SK-N-MC (cell line): ENCODE measurements around the gene WDR88.

Experiments used
- EZH2 ChIP-seq: fragments of 200-600 bp; sonication (generic); IDR thresholded peaks from one replicate; pipeline ENCODE4 v1.6.1; 2017; ENCODE audit warnings: antibody characterized with exemption
- FOXP2 ChIP-seq: optimal IDR thresholded peaks from 2 replicates; pipeline ENCODE3; 2011; ENCODE audit warnings: mild to moderate bottlenecking, moderate library complexity; ENCODE audit not compliant: insufficient read depth; ENCODE audit errors: extremely low read length, control extremely low read depth
- POLR2AphosphoS5 ChIP-seq: IDR thresholded peaks from 2 replicates; pipeline ENCODE4 v1.6.1; 2012; ENCODE audit warnings: mild to moderate bottlenecking, low read depth, low read length, borderline replicate concordance

GRCh38 chr19:33100894-33101644 lies 30.8 kb upstream of the WDR88 start:
- TF ChIP-seq EZH2 (no peak), POLR2AphosphoS5 (no peak), FOXP2 (no peak)
